GM21515 (cell line): Measurements from ENCODE around the gene TM4SF4.

Experiments used
- ATAC-seq: cut with Tn5 transposase; IDR thresholded peaks from one replicate; pipeline ENCODE4 v1.9.1; 2021; ENCODE audit not compliant: unreplicated experiment

TM4SF4 gene

GRCh38 chr3:149481056-149481455, 6.6 kb downstream of the TM4SF4 start:
- no peak for ATAC-seq

- ATAC-seq = no peak
Observed at GRCh38 chr3:149481491-149481890, 7.0 kb downstream of the TM4SF4 start.

GRCh38 chr3:149486726-149487125, 12.2 kb downstream of the TM4SF4 start:
- no peak for ATAC-seq

GRCh38 chr3:149487598-149488197, 13.2 kb downstream of the TM4SF4 start:
- ATAC-seq = peak; percentile 70

- no peak for ATAC-seq
Observed at GRCh38 chr3:149489060-149489690, 14.7 kb downstream of the TM4SF4 start.

- no peak for ATAC-seq
Observed at GRCh38 chr3:149490260-149490971, 15.9 kb downstream of the TM4SF4 start.

GRCh38 chr3:149493315-149494021, 19.0 kb downstream of the TM4SF4 start:
- no peak for ATAC-seq

- no peak for ATAC-seq
Observed at GRCh38 chr3:149494022-149494758, 19.7 kb downstream of the TM4SF4 start.

GRCh38 chr3:149494759-149495580, 20.5 kb downstream of the TM4SF4 start:
- no peak for ATAC-seq

- no peak for ATAC-seq
Observed at GRCh38 chr3:149495581-149496125, 21.2 kb downstream of the TM4SF4 start.

- ATAC-seq = no peak
Observed at GRCh38 chr3:149496891-149497290, 22.4 kb downstream of the TM4SF4 start.

- ATAC-seq = no peak
Observed at GRCh38 chr3:149497966-149498670, 23.6 kb downstream of the TM4SF4 start.

GRCh38 chr3:149501524-149501923, 27.0 kb downstream of the TM4SF4 start:
- no peak for ATAC-seq

GRCh38 chr3:149502438-149502837, 27.9 kb downstream of the TM4SF4 start:
- ATAC-seq = no peak

GRCh38 chr3:149506540-149506939, 32.0 kb downstream of the TM4SF4 start:
- no peak for ATAC-seq

- ATAC-seq = no peak
Observed at GRCh38 chr3:149506965-149507364, 32.5 kb downstream of the TM4SF4 start.

- ATAC-seq = no peak
Observed at GRCh38 chr3:149507491-149508324, 33.2 kb downstream of the TM4SF4 start.

- no peak for ATAC-seq
Observed at GRCh38 chr3:149509526-149509925, 35.0 kb downstream of the TM4SF4 start.
